Transverse colon (tissue), 4 donors: ENCODE measurements around the gene SMYD3. TPM values are rescaled to one million over a fixed set of nuclear protein-coding genes. Genes with fewer than 3 reads are reported as not detected.

Experiments used
- DNase-seq: peaks from one replicate; pipeline ENCODE4 v3.0.0-alpha.2; 2019
- H3K27ac ChIP-seq, 4 donors: fragments of 200-600 bp; sonication (generic); 2 replicates each; pipeline ENCODE4 v1.5.1; 2016 to 2018; ENCODE audit warnings: inconsistent platforms in 4 of 4
- H3K27me3 ChIP-seq: fragments of 200-600 bp; sonication (generic); 2 replicates; pipeline ENCODE4 v1.5.1; 2017; ENCODE audit warnings: inconsistent platforms
- H3K36me3 ChIP-seq, 4 donors: fragments of 200-600 bp; sonication (generic); 2 replicates each; pipeline ENCODE4 v1.5.1; 2017 to 2019; ENCODE audit warnings: inconsistent platforms in 4 of 4
- H3K4me1 ChIP-seq, 4 donors: fragments of 200-600 bp; sonication (generic); 2 replicates each; pipeline ENCODE4 v1.5.1; 2017 to 2020; ENCODE audit warnings: inconsistent platforms in 4 of 4
- H3K4me3 ChIP-seq, 4 donors: fragments of 200-600 bp; sonication (generic); 1 replicate in 1 of 4; 2 replicates in 3 of 4; pipeline versions ENCODE4 v1.5.1 to v1.6.1; 2017 to 2019; ENCODE audit warnings: inconsistent platforms in 4 of 4
- H3K9me3 ChIP-seq, 2 donors: fragments of 200-600 bp; sonication (generic); 2 replicates each; pipeline ENCODE4 v1.5.1; 2017 to 2019; ENCODE audit warnings: inconsistent platforms in 2 of 2
- CTCF ChIP-seq, 5 experiments: fragments of 200-600 bp in 3 of 5; fragments of 450-650 bp in 2 of 5; sonication (generic) in 3 of 5; IDR thresholded peaks; 1 replicate in 2 of 5; 2 replicates in 3 of 5; pipeline ENCODE4 v1.5.1; 2016 to 2017; ENCODE audit warnings: antibody characterized with exemption in 5 of 5, inconsistent platforms in 3 of 5, mild to moderate bottlenecking in 2 of 5, moderate library complexity in 1 of 5
- EP300 ChIP-seq: sonication (generic); formaldehyde crosslinking; IDR thresholded peaks from one replicate; pipeline ENCODE4 v1.6.1; 2017; ENCODE audit warnings: antibody characterized with exemption, low read depth
- POLR2A ChIP-seq: fragments of 450-650 bp; IDR thresholded peaks from one replicate; pipeline ENCODE4 v1.6.1; 2016; ENCODE audit warnings: antibody characterized with exemption, mild to moderate bottlenecking, moderate library complexity
- POLR2AphosphoS5 ChIP-seq, 3 donors: sonication (generic); formaldehyde crosslinking; IDR thresholded peaks; one replicate each; pipeline ENCODE4 v1.6.1; 2016; ENCODE audit warnings: antibody characterized with exemption in 3 of 3
- WGBS, 2 donors: methylation state at CpG; one replicate each; pipeline ENCODE4 v1.1.5; 2018; ENCODE audit warnings: low coverage in 1 of 2; 5-methylcytosine and 5-hydroxymethylcytosine counted together
- in situ Hi-C, 4 donors: fragments of 200-750 bp; cut with MboI; loops; one replicate each; pipeline versions ENCODE4 v1.15.0 to v1.15.1; 2017; ENCODE audit warnings: low sequenced_read_pairs in 3 of 4, low pct_ligation_motif_present in 1 of 4, low pct_unique_long_range_greater_than_20kb in 1 of 4
- intact Hi-C: fragments of 100-400 bp; cut with DNase I; formaldehyde crosslinking; loops from one replicate; pipeline ENCODE4 v1.15.1; 2023; ENCODE audit warnings: low total_unique reads
- total RNA-seq, 4 donors: library from RNA; depleted of rRNA; stranded (reverse); fragments of >200 nt; gene quantifications; one replicate each; pipeline ENCODE4 v1.1.0, GENCODE V29; 2016

SMYD3 gene
- total RNA-seq, 4 donors from 2014 or later, result 10.5 to 31.3 (median 25.8) TPM

GRCh38 chr1:245859493-245860114 is 647.5 kb downstream of the SMYD3 start:
- no peaks in the 10 kb centered on the region for H3K27me3 ChIP-seq
- in situ Hi-C loops (no loop called here), intact Hi-C loops (no loop called here)
- TF ChIP-seq CTCF (IDR thresholded peaks at IDR 0.05), result no peak
- no peak for TF ChIP-seq EP300
- no peak for TF ChIP-seq POLR2A
- TF ChIP-seq POLR2AphosphoS5 (IDR thresholded peaks at IDR 0.05), result no peak
- no peaks in the 10 kb centered on the region for H3K4me1 ChIP-seq
- H3K36me3 ChIP-seq, result no peaks in the 10 kb centered on the region
- no peaks in the 10 kb centered on the region for H3K9me3 ChIP-seq
- no peak overlapping the region for H3K4me3 ChIP-seq
- DNase-seq, result no peak
- 55 to 91% methylated on average over 3 to 9 of the region's 9 CpGs for whole genome bisulfite sequencing, 2 donors
- H3K27ac ChIP-seq, result no peak overlapping the region

- Histone ChIP-seq H3K27ac (no peak overlapping the region), H3K36me3 (no peaks in the 10 kb centered on the region), H3K9me3 (no peaks in the 10 kb centered on the region), H3K27me3 (no peaks in the 10 kb centered on the region), H3K4me1 (no peaks in the 10 kb centered on the region), H3K4me3 (no peak overlapping the region)
- intact Hi-C loops, result no loop called here
- DNase-seq, result no peak
- 76 to 86% methylated on average over 6 to 7 of the region's 7 CpGs for WGBS, 2 donors
- TF ChIP-seq EP300 (no peak), POLR2AphosphoS5 (IDR thresholded peaks at IDR 0.05) (no peak), POLR2A (no peak), CTCF (IDR thresholded peaks at IDR 0.05) (no peak)
- in situ Hi-C loops, result no loop called here
Measured at GRCh38 chr1:245858722-245859492, 648.2 kb downstream of the SMYD3 start.

DNA sequence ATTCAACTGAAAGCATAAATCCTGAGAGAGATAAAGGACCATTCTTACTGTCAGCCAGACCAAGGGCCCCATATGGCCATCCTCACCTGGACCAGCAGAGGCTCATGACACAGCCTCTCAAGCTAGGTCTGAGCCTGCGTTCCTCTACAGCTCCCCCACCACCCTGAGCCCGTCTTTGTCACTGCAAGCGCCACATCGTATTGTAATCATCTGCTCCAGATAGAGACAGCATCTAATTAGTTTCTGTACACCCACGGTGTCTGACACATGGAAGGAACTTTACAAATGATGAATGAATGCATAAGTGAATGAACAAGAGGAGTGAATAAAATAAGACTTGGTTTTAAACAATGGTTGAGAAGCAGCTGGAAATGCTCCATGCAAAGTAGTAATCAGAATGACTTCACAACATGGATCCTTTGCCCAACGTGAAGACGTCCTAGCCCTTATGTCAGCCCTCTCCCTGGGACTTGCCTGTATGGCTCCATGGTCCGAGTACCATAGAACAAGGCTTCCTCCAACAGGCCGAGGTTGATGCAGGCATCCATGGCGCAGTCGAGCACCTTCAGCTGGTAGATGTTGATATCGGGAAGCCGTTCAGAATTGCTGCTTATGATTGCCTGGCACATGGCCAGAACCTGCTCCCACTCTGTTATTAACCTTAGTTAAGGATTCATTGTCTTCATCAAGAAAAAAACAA is 648.9 kb downstream of the SMYD3 start:
- DNase-seq, result no peak
- no peak overlapping the region for H3K4me3 ChIP-seq
- H3K36me3 ChIP-seq, result no peaks in the 10 kb centered on the region
- no peak overlapping the region for H3K27ac ChIP-seq
- in situ Hi-C loops (no loop called here), intact Hi-C loops (no loop called here)
- no peaks in the 10 kb centered on the region for H3K27me3 ChIP-seq
- 84 to 95% methylated on average over 7 to 13 of the region's 13 CpGs for WGBS, 2 donors
- H3K9me3 ChIP-seq, result no peaks in the 10 kb centered on the region
- no peaks in the 10 kb centered on the region for H3K4me1 ChIP-seq
- TF ChIP-seq POLR2A (no peak), POLR2AphosphoS5 (IDR thresholded peaks at IDR 0.05) (no peak), CTCF (IDR thresholded peaks at IDR 0.05) (no peak), EP300 (no peak)

- Histone ChIP-seq H3K4me3 (no peak overlapping the region), H3K27me3 (no peaks in the 10 kb centered on the region), H3K9me3 (no peaks in the 10 kb centered on the region), H3K27ac (no peak overlapping the region), H3K4me1 (no peaks in the 10 kb centered on the region), H3K36me3 (no peaks in the 10 kb centered on the region)
- TF ChIP-seq CTCF (IDR thresholded peaks at IDR 0.05) (no peak), EP300 (no peak), POLR2A (no peak), POLR2AphosphoS5 (IDR thresholded peaks at IDR 0.05) (no peak)
- DNase-seq, result no peak
- intact Hi-C loops, result no loop called here
- in situ Hi-C loops, result no loop called here
- WGBS, 2 donors, result 76 to 94% methylated on average over 6 to 13 of the region's 13 CpGs
Measured at GRCh38 chr1:245856944-245857531, 650.0 kb downstream of the SMYD3 start.
